ENCODE results near the gene BMP6.

DNA sequence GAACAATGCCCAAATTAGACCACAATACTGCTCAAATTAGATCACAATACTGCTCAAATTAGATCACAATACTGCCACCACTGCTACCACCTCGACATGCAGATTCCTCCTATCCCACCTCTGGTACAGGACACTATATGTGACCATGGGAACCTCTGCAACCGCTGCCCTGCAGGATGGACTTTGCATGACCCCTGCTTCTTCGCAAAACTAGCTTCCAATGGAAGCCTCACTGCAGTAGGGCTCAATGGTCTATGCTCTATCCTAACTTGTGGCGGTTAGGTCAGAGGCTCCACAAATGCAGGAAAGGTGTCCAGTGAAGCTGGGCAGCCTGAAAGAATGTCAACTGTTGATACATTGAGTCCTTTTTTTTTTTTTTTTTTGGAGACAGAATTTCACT, 192.5 kb downstream of the BMP6 start:
- TF ChIP-seq, protein P1, sequence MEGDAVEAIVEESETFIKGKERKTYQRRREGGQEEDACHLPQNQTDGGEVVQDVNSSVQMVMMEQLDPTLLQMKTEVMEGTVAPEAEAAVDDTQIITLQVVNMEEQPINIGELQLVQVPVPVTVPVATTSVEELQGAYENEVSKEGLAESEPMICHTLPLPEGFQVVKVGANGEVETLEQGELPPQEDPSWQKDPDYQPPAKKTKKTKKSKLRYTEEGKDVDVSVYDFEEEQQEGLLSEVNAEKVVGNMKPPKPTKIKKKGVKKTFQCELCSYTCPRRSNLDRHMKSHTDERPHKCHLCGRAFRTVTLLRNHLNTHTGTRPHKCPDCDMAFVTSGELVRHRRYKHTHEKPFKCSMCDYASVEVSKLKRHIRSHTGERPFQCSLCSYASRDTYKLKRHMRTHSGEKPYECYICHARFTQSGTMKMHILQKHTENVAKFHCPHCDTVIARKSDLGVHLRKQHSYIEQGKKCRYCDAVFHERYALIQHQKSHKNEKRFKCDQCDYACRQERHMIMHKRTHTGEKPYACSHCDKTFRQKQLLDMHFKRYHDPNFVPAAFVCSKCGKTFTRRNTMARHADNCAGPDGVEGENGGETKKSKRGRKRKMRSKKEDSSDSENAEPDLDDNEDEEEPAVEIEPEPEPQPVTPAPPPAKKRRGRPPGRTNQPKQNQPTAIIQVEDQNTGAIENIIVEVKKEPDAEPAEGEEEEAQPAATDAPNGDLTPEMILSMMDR (IDR thresholded peaks at IDR 0.05; ENCODE audit: borderline replicate concordance, extremely low read depth, low read length, poor library complexity, severe bottlenecking): no peak
- no peak for TF ChIP-seq EZH2 (IDR thresholded peaks at IDR 0.05; ENCODE audit: borderline replicate concordance, low read depth, low read length, severe bottlenecking)
